ENCODE measurements around the gene KRTAP10-7. TPM values are rescaled to one million over a fixed set of nuclear protein-coding genes. Genes with fewer than 3 reads are reported as not detected.
A peak's percentile ranks its signal among the peaks of the same experiment; 100 is the strongest.

Gene KRTAP10-7
- total and polyA plus RNA-seq, 9 of the 15 experiments (the other 6 are each of a cell fraction or from before 2014, with no cell fraction given) = not detected

DNA sequence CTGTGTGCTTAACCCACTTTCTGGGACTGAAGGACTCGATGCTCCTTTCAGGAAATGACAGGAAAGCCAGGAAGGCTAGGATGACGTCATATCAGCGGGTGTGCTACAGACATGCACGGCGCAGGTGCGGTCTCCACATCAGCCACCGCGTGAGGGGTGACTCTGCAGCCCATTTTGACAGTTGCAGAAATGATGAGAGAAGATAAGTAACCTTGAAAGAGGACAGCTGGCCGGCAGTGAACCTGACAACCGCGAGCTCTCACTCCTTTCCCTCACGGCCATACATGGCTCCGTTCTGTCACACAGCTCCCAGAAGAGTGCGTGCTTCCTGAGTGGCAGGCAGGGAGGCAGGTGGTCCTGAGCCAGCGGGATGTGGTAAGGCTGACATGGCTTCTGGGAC, 18.3 kb upstream of the KRTAP10-7 start (continued):
- TF ChIP-seq SOX6 (IDR thresholded peaks at IDR 0.05) (peak; percentile 43; the same call in 1 of the 2 replicates), THRAP3 (IDR thresholded peaks at IDR 0.05; ENCODE audit: borderline replicate concordance) (no peak), ZNF23 (CRISPR knock-in tag; IDR thresholded peaks at IDR 0.05) (no peak), NR3C1 (CRISPR knock-in tag; IDR thresholded peaks at IDR 0.05) (no peak), SNIP1 (IDR thresholded peaks at IDR 0.05; ENCODE audit: low read depth) (no peak), RB1 (IDR thresholded peaks at IDR 0.05; ENCODE audit: low read depth) (no peak), SAFB2 (IDR thresholded peaks at IDR 0.05; ENCODE audit: borderline replicate concordance, low read depth, low read length, severe bottlenecking) (no peak), HDAC1 (IDR thresholded peaks at IDR 0.05) (no peak), JUND (IDR thresholded peaks at IDR 0.05; ENCODE audit: borderline replicate concordance, low read depth, low read length) (peak; percentile 95), JUND (tag; IDR thresholded peaks at IDR 0.05; ENCODE audit: borderline replicate concordance, low read depth, low read length) (peak; percentile 98), NRF1 (conservative IDR thresholded peaks at IDR 0.05 in 1 of 2, IDR thresholded peaks at IDR 0.05 in 1 of 2) (peak; percentile 81 to 85), SP2 (IDR thresholded peaks at IDR 0.05; ENCODE audit: extremely low read depth, low read depth, low read length, poor library complexity, severe bottlenecking) (no peak), CREM (IDR thresholded peaks at IDR 0.05; ENCODE audit: low read depth) (peak; percentile 57; the same call in 1 of the 2 replicates), HDAC6 (IDR thresholded peaks at IDR 0.05; ENCODE audit: low read depth, low read length) (no peak), RHOXF2B (CRISPR knock-in tag; conservative IDR thresholded peaks at IDR 0.05) (no peak), MTA3 (IDR thresholded peaks at IDR 0.05; ENCODE audit: borderline replicate concordance) (no peak), ZNF507 (tag; conservative IDR thresholded peaks at IDR 0.05) (no peak), ZBTB17 (CRISPR knock-in tag; IDR thresholded peaks at IDR 0.05) (no peak), KLF6 (CRISPR knock-in tag; IDR thresholded peaks at IDR 0.05; ENCODE audit: borderline replicate concordance) (no peak), ZNF644 (tag; IDR thresholded peaks at IDR 0.05; ENCODE audit: low read depth) (no peak), SRSF9 (IDR thresholded peaks at IDR 0.05; ENCODE audit: borderline replicate concordance, low read depth, low read length) (no peak), KAT7 (CRISPR knock-in tag; IDR thresholded peaks at IDR 0.05; ENCODE audit: borderline replicate concordance) (no peak), ZZZ3 (IDR thresholded peaks at IDR 0.05) (no peak), BRCA1 (IDR thresholded peaks at IDR 0.05) (no peak), BRCA1 (CRISPR knock-in tag; IDR thresholded peaks at IDR 0.05) (no peak), JUNB (CRISPR knock-in tag; conservative IDR thresholded peaks at IDR 0.05) (peak; percentile 95)
- TF ChIP-seq, protein P1, sequence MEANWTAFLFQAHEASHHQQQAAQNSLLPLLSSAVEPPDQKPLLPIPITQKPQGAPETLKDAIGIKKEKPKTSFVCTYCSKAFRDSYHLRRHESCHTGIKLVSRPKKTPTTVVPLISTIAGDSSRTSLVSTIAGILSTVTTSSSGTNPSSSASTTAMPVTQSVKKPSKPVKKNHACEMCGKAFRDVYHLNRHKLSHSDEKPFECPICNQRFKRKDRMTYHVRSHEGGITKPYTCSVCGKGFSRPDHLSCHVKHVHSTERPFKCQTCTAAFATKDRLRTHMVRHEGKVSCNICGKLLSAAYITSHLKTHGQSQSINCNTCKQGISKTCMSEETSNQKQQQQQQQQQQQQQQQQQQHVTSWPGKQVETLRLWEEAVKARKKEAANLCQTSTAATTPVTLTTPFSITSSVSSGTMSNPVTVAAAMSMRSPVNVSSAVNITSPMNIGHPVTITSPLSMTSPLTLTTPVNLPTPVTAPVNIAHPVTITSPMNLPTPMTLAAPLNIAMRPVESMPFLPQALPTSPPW (CRISPR knock-in tag; IDR thresholded peaks at IDR 0.05) = peak; percentile 27; the same call in 1 of the 2 replicates
- TF ChIP-seq, protein P2, sequence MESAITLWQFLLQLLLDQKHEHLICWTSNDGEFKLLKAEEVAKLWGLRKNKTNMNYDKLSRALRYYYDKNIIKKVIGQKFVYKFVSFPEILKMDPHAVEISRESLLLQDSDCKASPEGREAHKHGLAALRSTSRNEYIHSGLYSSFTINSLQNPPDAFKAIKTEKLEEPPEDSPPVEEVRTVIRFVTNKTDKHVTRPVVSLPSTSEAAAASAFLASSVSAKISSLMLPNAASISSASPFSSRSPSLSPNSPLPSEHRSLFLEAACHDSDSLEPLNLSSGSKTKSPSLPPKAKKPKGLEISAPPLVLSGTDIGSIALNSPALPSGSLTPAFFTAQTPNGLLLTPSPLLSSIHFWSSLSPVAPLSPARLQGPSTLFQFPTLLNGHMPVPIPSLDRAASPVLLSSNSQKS (CRISPR knock-in tag; IDR thresholded peaks at IDR 0.05) = no peak
- TF ChIP-seq, protein P3, sequence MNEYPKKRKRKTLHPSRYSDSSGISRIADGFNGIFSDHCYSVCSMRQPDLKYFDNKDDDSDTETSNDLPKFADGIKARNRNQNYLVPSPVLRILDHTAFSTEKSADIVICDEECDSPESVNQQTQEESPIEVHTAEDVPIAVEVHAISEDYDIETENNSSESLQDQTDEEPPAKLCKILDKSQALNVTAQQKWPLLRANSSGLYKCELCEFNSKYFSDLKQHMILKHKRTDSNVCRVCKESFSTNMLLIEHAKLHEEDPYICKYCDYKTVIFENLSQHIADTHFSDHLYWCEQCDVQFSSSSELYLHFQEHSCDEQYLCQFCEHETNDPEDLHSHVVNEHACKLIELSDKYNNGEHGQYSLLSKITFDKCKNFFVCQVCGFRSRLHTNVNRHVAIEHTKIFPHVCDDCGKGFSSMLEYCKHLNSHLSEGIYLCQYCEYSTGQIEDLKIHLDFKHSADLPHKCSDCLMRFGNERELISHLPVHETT (CRISPR knock-in tag; conservative IDR thresholded peaks at IDR 0.05 in 1 of 2, IDR thresholded peaks at IDR 0.05 in 1 of 2) = peak in 1 of 2 experiments; percentile 64; a peak in 1 of 4 replicates
